ENCODE data around the gene DPP9. TPM values are rescaled to one million over a fixed set of nuclear protein-coding genes. Genes with fewer than 3 reads are reported as not detected.

Gene DPP9
- total RNA-seq, 6 experiments from 2014 or later, result 47.3 to 118 (median 54.5) TPM

- no peak overlapping the region for H3K27ac ChIP-seq
- DNase-seq (peak; percentile 61 to 75 (median 74)), ATAC-seq (peak; percentile 66 to 81 (median 78))
- intact Hi-C loops (cut with DNase I), result no loop called here
- H3K9me3 ChIP-seq, result no peaks in the 10 kb centered on the region
- peaks cover 0 to 9% (median 0%) of the 10 kb centered on the region in 4 donors for H3K4me1 ChIP-seq
- WGBS (ENCODE audit: insufficient coverage, low coverage, low lambda C conversion rate, missing lambda C conversion rate), result no CpG with 5 or more reads among the region's 20 CpGs
- no peak overlapping the region for H3K4me3 ChIP-seq
- peaks cover 0 to 12% (median 2%) of the 10 kb centered on the region in 4 donors for H3K36me3 ChIP-seq
- no peaks in the 10 kb centered on the region for H3K27me3 ChIP-seq
- TF ChIP-seq POLR2A (IDR thresholded peaks at IDR 0.05), result no peak
- peak in 1 of 4 donors; percentile 20 for TF ChIP-seq CTCF (IDR thresholded peaks at IDR 0.05)
Observed at GRCh38 chr19:4647676-4648644, 75.7 kb downstream of the DPP9 start.

- H3K27ac ChIP-seq, result no peak overlapping the region
- H3K36me3 ChIP-seq, result no peaks in the 10 kb centered on the region
- no peaks in the 10 kb centered on the region for H3K9me3 ChIP-seq
- intact Hi-C loops (cut with DNase I), result no loop called here
- TF ChIP-seq POLR2A (IDR thresholded peaks at IDR 0.05), result no peak
- ATAC-seq, result no peak
- DNase-seq, result no peak
- H3K27me3 ChIP-seq, result no peaks in the 10 kb centered on the region
- H3K4me3 ChIP-seq, result no peak overlapping the region
- peaks cover 0 to 23% (median 11%) of the 10 kb centered on the region in 4 donors for H3K4me1 ChIP-seq
- WGBS (ENCODE audit: insufficient coverage, low coverage, low lambda C conversion rate, missing lambda C conversion rate), result 67% methylated on average over 2 of the region's 4 CpGs
Observed at GRCh38 chr19:4645718-4646117, 77.9 kb downstream of the DPP9 start.

GRCh38 chr19:4642625-4643024, 81.0 kb downstream of the DPP9 start:
- no peaks in the 10 kb centered on the region for H3K27me3 ChIP-seq
- H3K9me3 ChIP-seq, result no peaks in the 10 kb centered on the region
- TF ChIP-seq POLR2A (IDR thresholded peaks at IDR 0.05) (no peak), CTCF (IDR thresholded peaks at IDR 0.05) (no peak)
- no peak overlapping the region for H3K4me3 ChIP-seq
- DNase-seq, result no peak
- WGBS (ENCODE audit: insufficient coverage, low coverage, low lambda C conversion rate, missing lambda C conversion rate), result 100% methylated on average over 1 of the region's 6 CpGs
- intact Hi-C loops (cut with DNase I), result no loop called here
- no peaks in the 10 kb centered on the region for H3K36me3 ChIP-seq
- ATAC-seq, result no peak
- peaks cover 0 to 22% (median 14%) of the 10 kb centered on the region in 4 donors for H3K4me1 ChIP-seq
- no peak overlapping the region for H3K27ac ChIP-seq

GRCh38 chr19:4641132-4641531, 82.5 kb downstream of the DPP9 start:
- Histone ChIP-seq H3K36me3 (no peaks in the 10 kb centered on the region), H3K27me3 (no peaks in the 10 kb centered on the region), H3K9me3 (no peaks in the 10 kb centered on the region), H3K27ac (no peak overlapping the region), H3K4me1 (peaks cover 0 to 28% (median 14%) of the 10 kb centered on the region in 4 donors), H3K4me3 (peak overlapping the region; percentile 88 to 99 (median 96))
- ATAC-seq (no peak), DNase-seq (no peak)
- TF ChIP-seq POLR2A (IDR thresholded peaks at IDR 0.05) (no peak), CTCF (IDR thresholded peaks at IDR 0.05) (no peak)
- 63% methylated on average over 7 of the region's 14 CpGs for WGBS (ENCODE audit: insufficient coverage, low coverage, low lambda C conversion rate, missing lambda C conversion rate)
- intact Hi-C loops (cut with DNase I), result no loop called here

Measured in right lobe of liver (tissue), 6 donors.